ENCODE results near the gene NUP214.
"Not testable (repeated sequence)": the region's sequence is repeated elsewhere in the genome, so short reads cannot be mapped to it uniquely, and the experiment has no call there.

Gene NUP214

DNA sequence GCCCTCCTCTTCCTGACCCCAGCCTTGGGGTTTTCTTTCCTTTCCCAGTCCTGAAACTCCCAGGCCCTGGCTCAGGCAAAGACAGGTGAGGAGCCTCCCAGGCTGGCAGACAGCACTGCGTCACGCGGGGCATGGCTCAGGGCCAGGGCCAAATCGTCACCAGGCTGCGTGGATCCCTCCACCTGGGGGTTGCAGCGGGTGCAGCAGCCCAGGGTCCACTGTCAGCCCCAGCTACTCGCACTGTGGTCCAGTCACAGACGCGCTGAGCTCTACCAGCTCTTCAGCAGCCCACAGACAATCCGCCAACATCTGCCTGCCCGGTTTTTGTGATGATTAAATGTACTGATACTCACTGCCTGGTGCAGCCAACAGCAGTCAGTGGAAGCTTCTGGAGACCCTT, 138.8 kb downstream of the NUP214 start:
- Mint-ChIP-seq H3K4me3 (peak overlapping the region; percentile 38), H3K36me3 (ENCODE audit: low read depth) (peaks cover 38% of the 10 kb centered on the region), H3K27ac (peak overlapping the region; percentile 72), H3K27me3 (ENCODE audit: low read depth) (no peaks in the 10 kb centered on the region), H3K9me3 (no peaks in the 10 kb centered on the region), H3K4me1 (ENCODE audit: low read depth) (peaks cover 48% of the 10 kb centered on the region)

DNA sequence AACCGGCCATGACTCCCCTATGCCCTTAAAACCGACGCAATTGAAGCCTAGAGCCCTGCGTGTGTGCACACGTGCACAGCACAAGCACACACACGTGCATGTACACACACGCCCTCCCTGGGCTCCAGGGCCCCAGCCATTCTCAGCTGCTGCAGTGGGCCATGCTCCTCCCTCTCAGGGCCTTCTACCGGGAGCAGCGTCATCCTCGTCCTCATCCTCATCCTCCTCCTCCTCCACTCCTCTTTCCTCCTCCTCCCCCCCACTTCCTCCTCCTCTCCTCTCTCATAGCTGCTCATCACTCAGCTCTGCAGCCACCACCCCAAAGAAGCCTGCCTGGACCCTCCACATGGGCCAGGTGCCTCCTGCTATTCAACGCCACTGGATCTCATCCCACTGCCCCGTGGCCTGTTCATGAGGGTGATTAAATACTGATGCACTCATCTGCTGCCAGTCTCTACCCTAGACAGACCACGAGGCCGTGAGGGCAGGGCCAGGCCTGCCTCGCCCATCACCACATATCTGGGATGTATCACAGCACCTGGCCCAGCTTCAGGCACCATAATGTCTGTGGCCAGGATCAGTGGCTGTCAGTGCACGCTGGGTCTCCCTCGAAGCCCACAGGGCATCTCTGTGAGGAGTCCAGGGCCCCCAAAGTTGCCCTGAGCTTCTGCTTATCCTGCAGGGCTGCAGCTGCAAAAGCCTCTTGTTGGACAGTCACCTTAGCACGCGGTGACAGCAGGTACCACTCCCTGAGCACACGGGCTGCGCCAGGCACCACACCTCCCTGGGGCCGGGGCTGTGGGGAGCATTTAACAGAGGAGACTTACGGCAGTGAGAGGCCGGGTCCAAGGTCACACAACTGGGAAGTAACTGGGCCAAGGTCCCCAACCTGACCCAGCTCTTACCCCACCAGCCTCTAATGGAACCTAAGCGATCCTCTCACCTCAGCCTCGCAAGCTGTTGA, 141.2 kb downstream of the NUP214 start:
- peaks cover 28% of the 10 kb centered on the region for H3K36me3 Mint-ChIP-seq (ENCODE audit: low read depth)
- H3K4me1 Mint-ChIP-seq (ENCODE audit: low read depth): peaks cover 60% of the 10 kb centered on the region
- no peaks in the 10 kb centered on the region for H3K27me3 Mint-ChIP-seq (ENCODE audit: low read depth)
- peak overlapping the region; percentile 93 for H3K27ac Mint-ChIP-seq
- H3K4me3 Mint-ChIP-seq: peak overlapping the region; percentile 88
- H3K9me3 Mint-ChIP-seq: no peaks in the 10 kb centered on the region

DNA sequence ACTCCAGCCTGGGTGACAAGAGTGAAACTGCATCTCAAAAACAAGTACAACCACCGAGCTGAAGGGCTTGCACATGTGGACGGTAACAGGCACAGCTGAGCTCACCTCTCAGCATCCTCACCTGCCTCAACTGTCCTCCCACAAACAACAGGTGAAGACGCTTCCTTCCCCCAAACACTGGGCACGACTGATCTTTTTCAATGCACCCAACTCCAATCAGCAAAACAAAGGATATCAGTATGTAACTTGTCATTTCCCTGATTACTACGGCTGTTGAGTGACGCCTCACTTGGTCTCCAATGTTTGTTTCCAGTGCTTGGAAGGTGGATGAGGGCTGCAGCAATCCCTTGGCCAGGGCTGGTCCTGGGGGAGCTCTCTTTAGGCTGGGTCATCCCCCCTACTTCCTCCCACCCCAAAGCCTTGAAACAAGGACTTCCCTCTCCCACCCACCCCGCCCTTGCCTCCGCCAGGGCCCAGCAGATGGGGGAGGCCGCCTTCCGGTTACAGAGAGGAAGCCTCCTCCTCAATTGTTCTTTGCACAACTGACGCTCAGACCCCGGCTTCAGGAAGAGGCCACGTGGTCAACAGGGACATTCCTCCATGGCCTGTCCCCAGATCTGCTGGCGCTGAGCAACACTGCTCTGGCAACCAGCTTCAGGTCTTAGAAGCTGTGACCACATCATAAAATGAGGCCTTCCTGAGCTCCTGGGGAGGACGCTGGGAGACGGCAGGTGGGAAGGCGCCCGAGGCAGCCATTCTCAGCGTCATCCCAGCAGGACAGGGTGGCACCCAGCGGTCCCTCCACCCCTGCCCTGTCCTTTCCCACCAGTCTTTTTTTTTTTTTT, 145.0 kb downstream of the NUP214 start:
- peaks cover 46% of the 10 kb centered on the region for H3K4me1 Mint-ChIP-seq (ENCODE audit: low read depth)
- H3K36me3 Mint-ChIP-seq (ENCODE audit: low read depth): peaks cover 52% of the 10 kb centered on the region
- peak overlapping the region; percentile 90 for H3K27ac Mint-ChIP-seq
- no peaks in the 10 kb centered on the region for H3K27me3 Mint-ChIP-seq (ENCODE audit: low read depth)
- peak overlapping the region; percentile 98 for H3K4me3 Mint-ChIP-seq
- H3K9me3 Mint-ChIP-seq: no peaks in the 10 kb centered on the region

DNA sequence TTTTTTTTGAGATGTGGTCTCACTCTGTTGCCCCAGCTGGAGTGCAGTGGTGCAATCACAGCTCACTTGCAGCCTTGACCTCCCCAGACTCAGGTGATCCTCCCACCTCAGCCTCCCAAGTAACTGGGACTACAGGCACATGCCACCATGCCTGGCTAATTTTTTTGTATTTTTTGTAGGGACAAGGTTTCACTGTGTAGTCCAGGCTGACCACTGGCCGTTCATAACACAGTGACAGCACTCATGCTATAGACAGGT, 145.6 kb downstream of the NUP214 start:
- H3K9me3 Mint-ChIP-seq; H3K27me3 Mint-ChIP-seq (ENCODE audit: low read depth): not testable (repeated sequence)
- Mint-ChIP-seq H3K36me3 (ENCODE audit: low read depth) (peaks cover 57% of the 10 kb centered on the region), H3K4me1 (ENCODE audit: low read depth) (peaks cover 46% of the 10 kb centered on the region), H3K4me3 (peak overlapping the region; percentile 98), H3K27ac (peak overlapping the region; percentile 90)

DNA sequence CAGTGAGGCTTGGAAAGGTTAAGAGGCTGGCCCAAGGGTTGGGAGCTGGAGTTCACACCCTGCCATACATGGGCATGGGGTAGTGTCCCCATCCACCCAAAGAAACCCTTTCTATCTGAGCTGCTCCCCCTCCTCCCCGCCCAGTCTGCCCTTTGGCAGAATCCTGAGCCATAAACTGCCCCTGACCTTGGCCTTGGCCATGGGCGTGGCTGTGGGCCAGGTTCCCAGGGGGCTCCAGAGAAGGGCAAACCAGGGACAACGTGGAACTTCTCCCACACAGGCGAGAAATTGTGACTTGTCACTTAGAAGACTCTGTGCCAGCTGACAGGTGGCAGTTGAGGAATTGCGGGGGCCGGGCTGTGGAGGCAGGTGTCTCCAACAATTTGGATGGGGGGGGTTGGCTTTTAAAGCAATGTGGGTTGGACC, 146.1 kb downstream of the NUP214 start:
- Mint-ChIP-seq H3K27ac (peak overlapping the region; percentile 90), H3K27me3 (ENCODE audit: low read depth) (no peaks in the 10 kb centered on the region), H3K4me3 (peak overlapping the region; percentile 98), H3K4me1 (ENCODE audit: low read depth) (peaks cover 40% of the 10 kb centered on the region), H3K36me3 (ENCODE audit: low read depth) (peaks cover 55% of the 10 kb centered on the region), H3K9me3 (no peaks in the 10 kb centered on the region)

DNA sequence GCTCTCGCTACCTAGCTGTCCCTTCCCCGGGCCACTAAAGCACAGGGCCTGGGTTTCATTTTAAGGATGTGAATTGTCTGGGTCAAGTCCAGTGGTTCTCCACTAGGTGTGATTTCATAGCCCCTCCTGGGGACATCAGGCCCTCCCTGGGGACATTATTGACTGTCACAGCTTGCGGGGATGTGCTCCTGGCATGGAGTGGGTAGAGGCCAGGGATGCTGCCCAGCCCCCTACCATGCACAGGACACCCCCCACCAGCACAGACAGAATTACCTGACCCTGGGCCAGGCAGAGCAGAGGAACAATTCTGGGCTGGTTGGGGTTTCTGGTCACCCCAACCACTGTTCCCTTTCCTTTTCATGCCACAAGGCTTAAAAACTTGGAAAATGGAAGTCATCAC, 146.8 kb downstream of the NUP214 start:
- peaks cover 52% of the 10 kb centered on the region for H3K36me3 Mint-ChIP-seq (ENCODE audit: low read depth)
- H3K4me3 Mint-ChIP-seq: peak overlapping the region; percentile 98
- peaks cover 33% of the 10 kb centered on the region for H3K4me1 Mint-ChIP-seq (ENCODE audit: low read depth)
- no peaks in the 10 kb centered on the region for H3K27me3 Mint-ChIP-seq (ENCODE audit: low read depth)
- H3K9me3 Mint-ChIP-seq: no peaks in the 10 kb centered on the region
- H3K27ac Mint-ChIP-seq: peak overlapping the region; percentile 90

DNA sequence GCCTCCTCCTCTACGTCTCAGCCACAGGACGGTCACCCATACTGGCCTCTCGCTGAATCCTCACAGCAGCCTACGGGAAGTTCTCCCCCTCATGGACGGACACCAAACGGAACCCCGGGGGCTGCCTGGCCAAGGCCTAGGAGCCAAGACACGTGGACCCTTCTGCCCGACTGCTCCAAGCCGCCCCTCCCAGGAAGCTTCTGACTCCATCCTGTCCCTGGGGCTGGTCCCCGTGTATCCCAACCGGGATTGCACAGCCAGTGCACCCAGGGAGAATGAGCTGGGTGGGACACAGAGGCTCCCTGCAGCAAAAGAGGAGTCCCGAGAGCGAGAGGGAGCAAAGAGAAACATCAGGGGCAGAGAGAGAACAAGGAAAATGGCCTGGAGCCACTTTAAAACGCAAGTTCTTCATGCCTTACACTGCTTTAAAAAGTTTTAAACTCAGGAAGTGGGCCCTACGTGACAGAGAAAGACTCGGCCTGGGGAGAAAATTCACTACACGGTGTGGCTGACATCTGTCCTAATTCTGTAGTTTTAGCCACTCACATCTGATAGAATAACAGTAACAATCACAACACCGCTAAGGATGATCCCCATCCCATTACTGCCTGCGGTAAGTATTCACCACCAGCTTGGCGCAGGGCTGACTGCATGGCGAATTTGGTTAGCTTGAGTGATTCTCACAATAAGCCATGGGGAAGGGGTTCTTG, 147.9 kb downstream of the NUP214 start:
- Mint-ChIP-seq H3K27me3 (ENCODE audit: low read depth) (no peaks in the 10 kb centered on the region), H3K4me3 (peak overlapping the region; percentile 98), H3K27ac (peak overlapping the region; percentile 97), H3K9me3 (no peaks in the 10 kb centered on the region), H3K4me1 (ENCODE audit: low read depth) (peaks cover 32% of the 10 kb centered on the region), H3K36me3 (ENCODE audit: low read depth) (peaks cover 52% of the 10 kb centered on the region)

DNA sequence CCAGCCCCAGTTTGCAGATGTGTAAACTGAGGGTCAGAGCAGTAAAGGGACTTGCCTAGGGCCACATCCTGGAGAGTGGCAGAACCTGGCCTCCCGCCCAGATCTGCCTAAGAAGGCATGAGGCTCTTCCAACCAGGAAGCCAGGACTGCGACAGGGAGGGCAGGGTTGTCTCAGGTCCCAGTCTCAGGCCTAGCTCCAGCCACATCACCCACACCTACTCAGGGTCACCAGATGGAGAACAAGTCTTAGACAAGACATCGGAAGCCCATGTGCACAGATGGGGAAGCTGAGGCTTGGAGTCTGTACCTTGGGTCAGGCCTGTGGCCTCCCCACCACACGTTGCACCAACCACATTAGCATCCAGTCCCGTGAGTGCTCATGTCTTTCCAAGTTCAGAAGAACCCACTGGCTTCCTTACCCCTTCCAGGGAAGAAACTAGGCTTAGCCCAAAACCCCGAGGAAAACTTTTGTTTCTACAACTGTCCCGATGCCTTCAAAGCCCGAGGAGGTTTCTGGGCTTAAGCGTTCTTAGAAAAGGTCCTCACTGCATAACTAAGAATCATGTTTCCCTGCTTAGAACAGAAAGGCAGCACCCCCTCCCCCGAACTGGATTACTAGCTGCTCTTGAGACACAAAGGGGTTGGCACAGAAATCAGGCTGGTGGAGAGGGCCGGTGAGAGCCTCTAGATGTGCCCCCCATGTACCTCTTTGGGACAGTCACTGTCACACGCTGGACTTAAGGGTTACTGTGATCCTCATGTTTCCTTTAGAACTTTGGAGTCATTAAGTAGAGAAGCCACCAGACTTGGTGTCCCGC, 148.7 kb downstream of the NUP214 start:
- Mint-ChIP-seq H3K4me3 (peak overlapping the region; percentile 98), H3K9me3 (no peaks in the 10 kb centered on the region), H3K36me3 (ENCODE audit: low read depth) (peaks cover 51% of the 10 kb centered on the region), H3K4me1 (ENCODE audit: low read depth) (peaks cover 35% of the 10 kb centered on the region), H3K27ac (peak overlapping the region; percentile 97), H3K27me3 (ENCODE audit: low read depth) (no peaks in the 10 kb centered on the region)

DNA sequence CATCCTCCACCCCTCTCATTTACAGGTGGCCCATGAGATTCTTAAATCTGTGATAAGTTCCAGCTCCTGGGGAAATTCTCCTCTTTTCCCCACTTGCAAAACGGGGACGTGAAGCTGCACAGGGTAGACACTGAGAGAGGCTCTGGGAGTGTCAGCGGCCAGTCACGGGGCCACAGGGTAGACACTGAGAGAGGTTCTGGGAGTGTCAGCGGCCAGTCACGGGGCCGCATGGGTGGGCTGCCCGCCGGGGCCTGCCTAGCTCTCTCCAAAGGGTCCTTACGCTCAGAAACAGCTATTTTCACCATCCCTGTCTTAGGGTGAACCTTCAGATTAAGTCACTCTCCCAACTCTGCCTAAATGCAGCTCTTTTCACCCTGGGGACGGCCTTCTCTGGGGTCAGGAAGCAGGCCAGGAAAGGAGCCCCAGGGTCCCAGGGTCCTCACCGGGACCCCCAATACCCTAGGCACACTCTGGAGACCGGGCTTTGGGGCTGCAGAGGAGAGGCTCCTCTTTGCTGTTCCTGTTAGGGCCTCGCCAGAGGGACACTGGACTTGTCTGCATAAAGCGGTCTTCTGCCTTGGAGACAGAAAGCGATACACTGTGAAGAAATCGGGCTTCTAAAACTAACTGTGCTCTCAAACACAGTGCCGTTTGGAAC, 149.4 kb downstream of the NUP214 start:
- peak overlapping the region; percentile 98 for H3K4me3 Mint-ChIP-seq
- no peaks in the 10 kb centered on the region for H3K9me3 Mint-ChIP-seq
- H3K27ac Mint-ChIP-seq: peak overlapping the region; percentile 97
- peaks cover 39% of the 10 kb centered on the region for H3K4me1 Mint-ChIP-seq (ENCODE audit: low read depth)
- H3K27me3 Mint-ChIP-seq (ENCODE audit: low read depth): no peaks in the 10 kb centered on the region
- H3K36me3 Mint-ChIP-seq (ENCODE audit: low read depth): peaks cover 49% of the 10 kb centered on the region

DNA sequence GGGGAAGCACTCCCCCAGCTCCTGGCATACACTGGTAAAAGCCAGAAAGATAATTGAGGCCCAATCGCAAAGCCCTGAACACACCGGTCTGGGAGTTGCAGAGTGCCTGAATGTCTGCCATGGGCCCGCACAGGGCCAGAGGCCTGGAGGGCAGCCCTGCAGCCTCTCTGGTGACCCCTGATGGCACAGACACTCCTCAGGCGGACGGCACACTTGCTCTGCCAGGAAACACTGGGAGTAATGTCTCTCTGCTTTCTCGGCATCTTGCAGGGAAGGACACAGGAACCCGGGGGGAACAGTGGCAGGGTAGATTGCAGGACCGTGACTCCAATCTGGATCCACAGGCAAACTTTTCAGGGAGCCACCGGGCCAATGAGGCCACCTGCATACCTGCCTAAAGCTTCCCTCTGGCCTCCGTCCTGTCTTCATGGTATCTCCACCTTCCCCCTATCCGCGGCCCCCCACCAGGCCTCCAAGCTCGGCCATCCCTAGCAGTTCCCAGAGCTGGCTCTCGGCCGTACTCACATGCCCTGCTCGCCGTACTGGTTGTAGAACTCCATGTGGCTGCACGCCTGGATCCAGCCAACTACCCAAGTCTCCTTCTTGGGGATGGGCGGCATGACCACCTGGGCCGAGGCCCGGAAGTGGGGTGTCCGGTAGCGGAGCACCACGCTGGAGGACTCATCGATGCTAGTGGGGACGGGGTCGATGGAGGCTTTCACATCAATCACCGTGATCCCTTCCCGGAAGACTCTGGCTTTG, 150.1 kb downstream of the NUP214 start:
- H3K36me3 Mint-ChIP-seq (ENCODE audit: low read depth): peaks cover 45% of the 10 kb centered on the region
- peaks cover 35% of the 10 kb centered on the region for H3K4me1 Mint-ChIP-seq (ENCODE audit: low read depth)
- peak overlapping the region; percentile 98 for H3K4me3 Mint-ChIP-seq
- no peaks in the 10 kb centered on the region for H3K9me3 Mint-ChIP-seq
- peak overlapping the region; percentile 97 for H3K27ac Mint-ChIP-seq
- H3K27me3 Mint-ChIP-seq (ENCODE audit: low read depth): no peaks in the 10 kb centered on the region

DNA sequence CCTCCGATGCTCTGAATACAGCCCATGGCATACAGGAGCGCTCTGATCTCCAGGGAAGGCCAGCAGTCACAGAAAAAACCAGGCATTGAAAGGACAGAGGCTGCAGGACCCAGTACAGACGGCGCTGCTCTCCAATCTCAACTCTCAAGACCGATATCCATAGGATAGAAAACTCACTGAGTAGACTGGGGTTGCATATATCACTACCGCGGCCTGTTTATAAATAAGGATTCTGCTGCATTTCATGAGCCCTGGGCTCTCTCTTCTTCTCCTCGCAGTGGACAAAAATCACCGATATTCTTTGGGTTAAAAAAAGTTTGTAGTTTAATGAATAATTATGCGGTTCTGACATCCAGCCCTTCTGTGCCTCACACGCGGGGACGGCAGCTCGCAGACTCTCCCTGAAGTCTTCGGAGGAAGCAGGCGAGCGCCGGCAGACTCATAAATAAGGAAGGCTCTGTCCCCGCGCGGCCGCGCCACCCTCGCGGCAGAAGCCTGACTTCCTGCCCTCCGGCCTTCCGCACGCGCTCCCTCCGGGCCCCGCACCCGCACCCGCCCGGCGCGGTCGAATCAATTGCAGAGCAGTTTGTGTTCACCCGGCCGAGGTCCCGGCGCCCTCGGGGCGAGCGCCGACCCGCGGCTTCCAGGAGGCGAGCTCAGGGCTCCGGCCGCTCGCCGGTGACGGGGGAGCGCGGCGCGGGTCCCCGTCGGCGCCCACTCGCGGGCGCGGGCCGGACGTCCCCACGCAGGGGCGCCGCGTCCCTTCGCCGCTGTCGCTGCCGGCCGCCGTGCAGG, 150.9 kb downstream of the NUP214 start, which contains the start of gene FAM78A:
Gene FAM78A (minus strand): TSS at position 417 of the 795 bp plus-strand sequence. CDS start 331 bp downstream, at position 86.
- Mint-ChIP-seq H3K4me1 (ENCODE audit: low read depth) (peaks cover 28% of the 10 kb centered on the region), H3K36me3 (ENCODE audit: low read depth) (peaks cover 45% of the 10 kb centered on the region), H3K27ac (peak within 1 kb of the TSS; percentile 97), H3K27me3 (ENCODE audit: low read depth) (no peaks in the 10 kb centered on the region), H3K4me3 (peak within 1 kb of the TSS; percentile 98), H3K9me3 (no peaks in the 10 kb centered on the region)

DNA sequence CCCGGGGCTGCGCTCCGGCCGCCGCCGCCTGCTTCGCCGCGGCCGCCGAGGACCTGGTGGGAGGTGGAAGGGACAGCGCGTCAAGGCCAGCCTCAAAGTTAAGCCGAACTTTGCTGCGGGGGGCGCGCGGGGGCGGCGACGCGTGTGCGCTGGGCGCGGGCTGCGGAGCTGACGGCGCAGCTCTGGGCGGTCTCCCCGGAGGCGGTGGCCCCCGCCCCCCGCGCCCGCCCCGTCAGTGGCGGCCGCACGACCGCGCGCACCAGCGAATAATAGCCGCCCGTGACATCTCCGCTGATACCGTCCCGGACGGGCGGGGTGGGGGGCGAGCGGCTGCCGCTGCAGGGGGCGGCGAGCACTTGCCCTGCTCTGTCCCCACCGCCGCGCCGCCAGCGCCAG, 151.5 kb downstream of the NUP214 start:
- no peak overlapping the region for H3K27ac Mint-ChIP-seq
- H3K4me3 Mint-ChIP-seq: peak overlapping the region; percentile 37
- H3K9me3 Mint-ChIP-seq: no peaks in the 10 kb centered on the region
- H3K36me3 Mint-ChIP-seq (ENCODE audit: low read depth): peaks cover 41% of the 10 kb centered on the region
- peaks cover 24% of the 10 kb centered on the region for H3K4me1 Mint-ChIP-seq (ENCODE audit: low read depth)
- H3K27me3 Mint-ChIP-seq (ENCODE audit: low read depth): peaks cover 4% of the 10 kb centered on the region
